HG03575 (cell line): ENCODE data around the gene KIF1C.
"Not testable (repeated sequence)": the region's sequence is repeated elsewhere in the genome, so short reads cannot be mapped to it uniquely, and the experiment has no call there.

Source experiments
- ATAC-seq: cut with Tn5 transposase; IDR thresholded peaks from one replicate; pipeline ENCODE4 v1.9.1; 2021; ENCODE audit not compliant: unreplicated experiment, insufficient number of reproducible peaks, low FRiP score; ENCODE audit errors: extremely low read depth

Gene KIF1C

DNA sequence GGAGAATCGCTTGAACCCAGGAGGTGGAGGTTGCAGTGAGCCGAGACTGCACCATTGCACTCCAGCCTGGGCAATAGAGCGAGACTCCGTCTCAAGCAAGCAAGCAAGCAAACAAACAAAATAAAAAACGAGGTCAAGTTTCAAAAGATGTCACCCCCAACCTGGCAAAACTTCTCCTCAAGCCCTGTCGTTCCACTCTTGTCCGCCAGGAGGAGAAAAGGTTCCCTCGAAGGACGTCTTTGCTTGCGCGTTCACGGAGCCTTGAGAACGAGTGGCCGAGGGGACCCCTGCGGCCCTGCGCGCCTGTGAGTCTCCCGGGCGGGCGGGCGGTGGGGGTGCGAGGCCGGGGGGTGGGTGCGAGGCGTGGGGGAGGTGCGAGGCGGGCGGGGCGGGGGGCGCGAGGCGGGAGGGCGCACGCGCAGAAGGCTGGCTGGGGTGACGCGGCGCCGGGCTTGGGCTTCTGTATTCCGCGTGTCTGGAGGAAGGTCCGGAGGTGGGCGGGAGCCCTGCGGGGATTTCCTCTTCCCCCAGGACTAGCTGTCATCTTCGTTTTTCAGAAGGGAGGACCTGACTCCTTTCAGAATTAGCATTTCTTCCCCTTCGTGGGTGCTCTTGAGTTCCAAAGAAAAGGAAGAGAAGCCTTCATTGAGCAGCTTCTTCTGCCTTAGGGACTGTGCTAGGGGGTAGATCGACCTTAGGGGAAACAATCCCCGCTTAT is 33.8 kb downstream of the KIF1C start:
- ATAC-seq = no peak

DNA sequence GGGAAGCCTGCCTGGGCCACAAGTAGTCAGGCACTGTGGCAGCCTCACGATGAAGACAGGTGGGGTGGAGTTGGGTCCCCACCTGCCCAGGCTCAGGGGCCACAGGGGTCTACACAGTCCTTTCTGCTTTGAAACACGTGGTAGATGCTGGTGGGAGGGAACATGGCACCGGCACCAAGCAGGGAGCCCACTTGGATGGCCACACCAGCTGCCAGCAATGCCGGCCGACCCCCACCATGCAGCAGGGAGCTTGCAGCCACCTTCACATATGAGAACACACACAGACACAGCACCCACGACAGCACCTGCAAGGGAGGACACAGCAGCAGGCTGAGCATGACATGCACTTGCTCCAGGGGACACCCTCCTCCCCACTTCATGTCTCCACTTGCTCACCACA is 35.1 kb downstream of the KIF1C start:
- ATAC-seq = no peak

GRCh38 chr17:5033352-5034015 is 35.7 kb downstream of the KIF1C start:
- no peak for ATAC-seq

- ATAC-seq = no peak
Measured at GRCh38 chr17:5034063-5034462, 36.3 kb downstream of the KIF1C start.

DNA sequence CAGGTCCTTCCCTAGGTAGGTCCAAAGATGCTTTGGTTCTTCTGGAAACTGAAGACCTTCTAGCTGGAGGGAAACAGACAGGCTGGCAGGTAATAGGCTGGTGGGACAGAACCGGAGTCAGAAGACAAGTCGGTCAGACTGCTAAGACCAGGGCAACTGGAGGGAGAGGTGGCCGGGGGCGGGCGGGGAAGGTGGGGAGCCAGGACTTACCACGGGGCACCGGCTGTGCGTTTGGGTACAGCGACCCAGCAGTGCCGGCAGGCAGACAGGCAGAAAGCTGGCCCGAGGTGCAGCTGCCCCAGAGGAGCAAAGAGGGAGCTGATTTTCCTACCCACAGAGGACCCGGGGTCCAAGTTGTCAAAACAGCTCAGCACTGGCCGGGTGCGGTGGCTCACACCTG is 36.9 kb downstream of the KIF1C start:
- no peak for ATAC-seq

DNA sequence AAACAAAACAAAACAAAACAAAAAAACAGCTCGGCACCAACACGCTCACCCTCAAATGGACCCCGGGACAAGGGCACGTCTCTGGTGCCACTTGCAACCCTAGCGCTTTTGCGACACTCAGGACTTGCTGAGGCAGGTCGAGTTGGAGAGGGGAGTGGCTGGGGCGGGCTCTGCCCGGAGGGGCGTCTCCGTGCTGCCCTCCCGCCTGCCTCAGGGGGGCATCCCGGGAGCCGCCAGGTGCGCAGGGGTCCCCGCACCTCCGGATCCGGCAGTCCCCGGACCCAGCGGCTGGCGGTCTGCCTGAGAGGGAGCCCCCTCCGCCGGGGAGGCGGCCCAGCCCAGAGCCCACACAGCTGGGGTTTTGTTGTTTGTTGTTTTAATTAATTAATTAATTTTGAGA is 37.6 kb downstream of the KIF1C start, which contains the start of gene SLC52A1:
SLC52A1 (minus strand) TSS at position 112 of the 400 bp plus-strand sequence. CDS start 820 bp downstream, outside the sequence.
- ATAC-seq = no peak

- ATAC-seq = no peak
Measured at GRCh38 chr17:5042157-5043022, 44.6 kb downstream of the KIF1C start.

GRCh38 chr17:5043524-5043923 is 45.8 kb downstream of the KIF1C start:
- ATAC-seq = no peak

DNA sequence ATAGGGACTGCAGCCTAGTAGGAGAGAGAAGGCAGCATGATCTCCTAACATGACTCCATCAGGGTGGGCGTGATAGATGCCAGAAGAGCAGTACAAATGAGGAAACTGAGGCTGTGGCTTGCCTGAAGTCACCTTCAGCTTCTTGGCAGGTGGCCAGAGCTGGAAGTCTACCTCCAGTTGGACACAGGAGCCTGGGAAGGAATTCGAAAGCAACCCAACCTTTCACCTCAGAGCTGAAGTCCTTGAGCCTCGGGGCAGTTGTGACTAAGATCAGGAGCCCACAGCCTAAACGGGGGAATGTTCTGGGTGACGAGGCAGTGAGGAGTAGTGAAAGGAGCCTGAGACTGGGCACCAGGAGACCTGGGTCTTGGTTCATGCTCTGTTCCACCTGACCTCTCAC is 46.9 kb downstream of the KIF1C start:
- ATAC-seq = no peak

GRCh38 chr17:5045496-5045895 is 47.7 kb downstream of the KIF1C start:
- ATAC-seq = no peak

DNA sequence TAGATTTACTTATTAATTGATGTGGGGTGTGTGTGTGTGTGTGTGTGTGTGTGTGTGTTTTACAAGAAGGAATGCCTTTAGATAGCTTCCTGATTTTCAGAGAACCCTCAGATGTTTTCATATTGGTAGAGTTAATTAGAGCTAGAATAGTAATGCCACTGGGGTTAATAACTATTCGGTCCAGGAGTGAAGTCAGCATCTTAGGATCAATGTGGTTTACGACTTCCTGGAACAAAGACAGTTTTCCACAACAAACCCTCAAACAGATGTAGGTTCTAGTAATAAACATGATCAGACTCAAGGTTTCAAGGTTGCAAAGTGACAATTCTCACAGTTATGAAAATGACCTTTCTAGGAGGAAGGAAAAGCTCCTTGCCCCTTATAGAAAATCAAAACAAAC is 49.7 kb downstream of the KIF1C start:
- ATAC-seq = no peak

GRCh38 chr17:5049314-5049841 is 51.6 kb downstream of the KIF1C start:
- ATAC-seq = no peak

GRCh38 chr17:5050278-5050677 is 52.5 kb downstream of the KIF1C start:
- no peak for ATAC-seq

GRCh38 chr17:5055543-5055942 is 57.8 kb downstream of the KIF1C start:
- ATAC-seq = no peak

DNA sequence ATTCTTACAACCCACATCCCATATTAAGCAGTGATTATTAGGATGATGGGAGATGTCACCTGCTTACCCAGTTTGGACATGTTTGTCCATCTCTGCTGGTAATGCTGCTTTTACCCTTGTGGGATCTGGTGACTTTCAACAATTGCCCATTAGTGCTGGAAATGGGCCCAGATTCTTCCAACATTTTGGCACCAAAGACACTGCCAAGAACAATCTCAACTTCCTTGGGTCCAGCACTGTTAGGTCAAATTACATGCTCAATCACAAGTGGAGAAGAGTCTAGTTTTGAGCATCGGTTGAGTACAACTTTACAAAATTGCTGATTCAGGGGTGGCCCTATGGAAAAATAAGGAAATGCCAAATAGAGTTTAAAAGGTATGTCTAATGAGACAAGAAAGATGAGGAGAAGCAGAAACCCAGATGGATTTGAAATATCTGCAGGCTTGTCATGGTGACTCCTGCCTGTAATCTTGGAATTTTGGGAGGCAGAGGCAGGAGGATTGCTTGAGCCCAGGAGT is 67.5 kb downstream of the KIF1C start:
- no peak for ATAC-seq

- ATAC-seq = no peak
Measured at GRCh38 chr17:5068236-5068635, 70.5 kb downstream of the KIF1C start.

- no peak for ATAC-seq
Measured at GRCh38 chr17:5069724-5070123, 72.0 kb downstream of the KIF1C start.

- not testable (repeated sequence) for ATAC-seq
Measured at GRCh38 chr17:5075472-5075871, 77.7 kb downstream of the KIF1C start.

DNA sequence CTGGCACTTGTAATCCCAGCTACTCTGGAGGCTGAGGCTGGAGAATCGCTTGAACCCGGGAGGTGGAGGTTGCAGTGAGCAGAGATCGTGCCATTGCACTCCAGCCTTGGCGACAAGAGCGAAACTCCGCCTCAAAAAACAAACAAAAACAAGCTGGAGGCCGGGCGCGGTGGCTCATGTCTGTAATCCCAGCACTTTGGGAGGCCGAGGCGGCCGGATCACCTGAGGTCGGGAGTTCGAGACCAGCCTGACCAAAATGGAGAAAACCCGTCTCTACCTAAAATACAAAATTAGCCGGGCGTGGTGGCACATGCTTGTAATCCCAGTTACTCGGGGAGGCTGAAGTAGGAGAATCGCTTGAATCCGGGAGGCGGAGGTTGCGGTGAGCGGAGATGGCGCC is 79.5 kb downstream of the KIF1C start:
- ATAC-seq = not testable (repeated sequence)
